ENCODE data around the gene ZFHX3. TPM values are rescaled to one million over a fixed set of nuclear protein-coding genes. Genes with fewer than 3 reads are reported as not detected.

The ZFHX3 gene
- total and polyA plus RNA-seq, 2 donors (not counting 1 experiment from before 2014, with no cell fraction given), result 4.7 to 7.3 TPM

- no peaks in the 10 kb centered on the region for H3K27me3 ChIP-seq (ENCODE audit: control insufficient read depth, insufficient read depth, low read length)
- peaks cover 24% of the 10 kb centered on the region for H3K4me1 ChIP-seq (ENCODE audit: control insufficient read depth, extremely low read depth, insufficient read depth, low read length)
- H3K36me3 ChIP-seq (ENCODE audit: control insufficient read depth, insufficient read depth, low read length), result no peaks in the 10 kb centered on the region
- H3K79me2 ChIP-seq (ENCODE audit: control insufficient read depth, insufficient read depth, low read length), result peaks cover 89% of the 10 kb centered on the region
- DNase-seq (ENCODE audit: low read depth in 2 of 2), result peak in 1 of 2 donors; percentile 54
- H2AFZ ChIP-seq (ENCODE audit: low read length), result no peak overlapping the region
- H3K27ac ChIP-seq (ENCODE audit: insufficient read depth, low read length), result peak overlapping the region; percentile 39
- no peaks in the 10 kb centered on the region for H3K9me3 ChIP-seq (ENCODE audit: control insufficient read depth, insufficient read depth, low read depth, low read length)
- H3K4me2 ChIP-seq (ENCODE audit: extremely low read depth, insufficient read depth, low read length), result peak overlapping the region; percentile 73
- H3K4me3 ChIP-seq (replicated peaks in 1 of 4; ENCODE audit: control extremely low read depth in 1 of 4, insufficient read depth in 1 of 4, low read depth in 3 of 4, low read length in 4 of 4), result peak overlapping the region in 1 of 4 experiments; percentile 2
- no peaks in the 10 kb centered on the region for H4K20me1 ChIP-seq (ENCODE audit: control insufficient read depth, extremely low read depth, insufficient read depth, low read length)
- H3K9ac ChIP-seq (ENCODE audit: insufficient read depth, low read length), result peak overlapping the region; percentile 13
- TF ChIP-seq CTCF (conservative IDR thresholded peaks at IDR 0.05 in 1 of 2, IDR thresholded peaks at IDR 0.05 in 1 of 2; ENCODE audit: low read depth in 1 of 2, low read length in 2 of 2), result no peak
- no peak for TF ChIP-seq EZH2 (IDR thresholded peaks at IDR 0.05; ENCODE audit: low read length, missing control alignments)
Measured at GRCh38 chr16:73025856-73026210, 22.1 kb downstream of the ZFHX3 start.

GRCh38 chr16:73025151-73025855, 22.6 kb downstream of the ZFHX3 start:
- peak; percentile 50 to 70 for DNase-seq (ENCODE audit: low read depth in 2 of 2)
- H3K79me2 ChIP-seq (ENCODE audit: control insufficient read depth, insufficient read depth, low read length), result peaks cover 85% of the 10 kb centered on the region
- no peaks in the 10 kb centered on the region for H3K9me3 ChIP-seq (ENCODE audit: control insufficient read depth, insufficient read depth, low read depth, low read length)
- no peak for TF ChIP-seq EZH2 (IDR thresholded peaks at IDR 0.05; ENCODE audit: low read length, missing control alignments)
- no peak for TF ChIP-seq CTCF (conservative IDR thresholded peaks at IDR 0.05 in 1 of 2, IDR thresholded peaks at IDR 0.05 in 1 of 2; ENCODE audit: low read depth in 1 of 2, low read length in 2 of 2)
- H3K27me3 ChIP-seq (ENCODE audit: control insufficient read depth, insufficient read depth, low read length), result no peaks in the 10 kb centered on the region
- H3K9ac ChIP-seq (ENCODE audit: insufficient read depth, low read length), result peak overlapping the region; percentile 13
- peak overlapping the region; percentile 73 for H3K4me2 ChIP-seq (ENCODE audit: extremely low read depth, insufficient read depth, low read length)
- peak overlapping the region in 1 of 4 experiments; percentile 2 for H3K4me3 ChIP-seq (replicated peaks in 1 of 4; ENCODE audit: control extremely low read depth in 1 of 4, insufficient read depth in 1 of 4, low read depth in 3 of 4, low read length in 4 of 4)
- H3K4me1 ChIP-seq (ENCODE audit: control insufficient read depth, extremely low read depth, insufficient read depth, low read length), result peaks cover 25% of the 10 kb centered on the region
- H3K27ac ChIP-seq (ENCODE audit: insufficient read depth, low read length), result peak overlapping the region; percentile 39
- no peaks in the 10 kb centered on the region for H3K36me3 ChIP-seq (ENCODE audit: control insufficient read depth, insufficient read depth, low read length)
- no peak overlapping the region for H2AFZ ChIP-seq (ENCODE audit: low read length)
- H4K20me1 ChIP-seq (ENCODE audit: control insufficient read depth, extremely low read depth, insufficient read depth, low read length), result no peaks in the 10 kb centered on the region

- no peak overlapping the region for H3K9ac ChIP-seq (ENCODE audit: insufficient read depth, low read length)
- no peak overlapping the region for H3K4me3 ChIP-seq (replicated peaks in 1 of 4; ENCODE audit: control extremely low read depth in 1 of 4, insufficient read depth in 1 of 4, low read depth in 3 of 4, low read length in 4 of 4)
- H3K36me3 ChIP-seq (ENCODE audit: control insufficient read depth, insufficient read depth, low read length), result no peaks in the 10 kb centered on the region
- H3K27me3 ChIP-seq (ENCODE audit: control insufficient read depth, insufficient read depth, low read length), result no peaks in the 10 kb centered on the region
- H3K4me2 ChIP-seq (ENCODE audit: extremely low read depth, insufficient read depth, low read length), result no peak overlapping the region
- DNase-seq (ENCODE audit: low read depth in 2 of 2), result no peak
- H4K20me1 ChIP-seq (ENCODE audit: control insufficient read depth, extremely low read depth, insufficient read depth, low read length), result no peaks in the 10 kb centered on the region
- peaks cover 79% of the 10 kb centered on the region for H3K79me2 ChIP-seq (ENCODE audit: control insufficient read depth, insufficient read depth, low read length)
- no peaks in the 10 kb centered on the region for H3K9me3 ChIP-seq (ENCODE audit: control insufficient read depth, insufficient read depth, low read depth, low read length)
- no peak overlapping the region for H2AFZ ChIP-seq (ENCODE audit: low read length)
- H3K4me1 ChIP-seq (ENCODE audit: control insufficient read depth, extremely low read depth, insufficient read depth, low read length), result peaks cover 29% of the 10 kb centered on the region
- TF ChIP-seq CTCF (conservative IDR thresholded peaks at IDR 0.05 in 1 of 2, IDR thresholded peaks at IDR 0.05 in 1 of 2; ENCODE audit: low read depth in 1 of 2, low read length in 2 of 2) (no peak), EZH2 (IDR thresholded peaks at IDR 0.05; ENCODE audit: low read length, missing control alignments) (no peak)
- no peak overlapping the region for H3K27ac ChIP-seq (ENCODE audit: insufficient read depth, low read length)
Measured at GRCh38 chr16:73024571-73025105, 23.3 kb downstream of the ZFHX3 start.

Measured in fibroblast of lung (primary cell).